NT2/D1 (cell line): ENCODE data around the gene CAMTA1.

Experiments used
- SUZ12 ChIP-seq: IDR thresholded peaks from 2 replicates; pipeline ENCODE4 v1.6.1; 2011; ENCODE audit not compliant: insufficient read length, insufficient read depth; ENCODE audit errors: extremely low read depth
- YY1 ChIP-seq: IDR thresholded peaks from 2 replicates; pipeline ENCODE4 v1.6.1; 2011; ENCODE audit not compliant: insufficient read length, insufficient read depth
- ZNF274 ChIP-seq: IDR thresholded peaks from 2 replicates; pipeline ENCODE4 v1.6.1; 2011; ENCODE audit warnings: mild to moderate bottlenecking, low read depth, low read length

- TF ChIP-seq ZNF274 (no peak), SUZ12 (no peak), YY1 (no peak)
These were observed 588.8 kb downstream of the CAMTA1 start for GRCh38 chr1:7373876-7374562.
